ENCODE data around the gene ATP13A3.
"Not testable (repeated sequence)": the region's sequence is repeated elsewhere in the genome, so short reads cannot be mapped to it uniquely, and the experiment has no call there.

Gene ATP13A3

GRCh38 chr3:194483850-194484249, 3.0 kb downstream of the ATP13A3 start:
- Histone ChIP-seq H3K9ac (ENCODE audit: low read depth, low read length) (no peak overlapping the region), H3K36me3 (ENCODE audit: control insufficient read depth, insufficient read depth, low read length) (no peaks in the 10 kb centered on the region), H3K27me3 (ENCODE audit: control insufficient read depth, insufficient read depth, low read length) (peaks cover 5% of the 10 kb centered on the region), H3K9me3 (ENCODE audit: control insufficient read depth, insufficient read depth, low read length) (no peaks in the 10 kb centered on the region), H3K4me1 (ENCODE audit: control insufficient read depth, insufficient read depth, low read length) (peaks cover 3% of the 10 kb centered on the region), H3K4me3 (ENCODE audit: low read depth, low read length) (no peak overlapping the region)

GRCh38 chr3:194482830-194483229, 4.0 kb downstream of the ATP13A3 start:
- not testable (repeated sequence) for H3K36me3 ChIP-seq (ENCODE audit: control insufficient read depth, insufficient read depth, low read length); H3K9ac ChIP-seq (ENCODE audit: low read depth, low read length); H3K9me3 ChIP-seq (ENCODE audit: control insufficient read depth, insufficient read depth, low read length); H3K4me3 ChIP-seq (ENCODE audit: low read depth, low read length); H3K27me3 ChIP-seq (ENCODE audit: control insufficient read depth, insufficient read depth, low read length); H3K4me1 ChIP-seq (ENCODE audit: control insufficient read depth, insufficient read depth, low read length)

DNA sequence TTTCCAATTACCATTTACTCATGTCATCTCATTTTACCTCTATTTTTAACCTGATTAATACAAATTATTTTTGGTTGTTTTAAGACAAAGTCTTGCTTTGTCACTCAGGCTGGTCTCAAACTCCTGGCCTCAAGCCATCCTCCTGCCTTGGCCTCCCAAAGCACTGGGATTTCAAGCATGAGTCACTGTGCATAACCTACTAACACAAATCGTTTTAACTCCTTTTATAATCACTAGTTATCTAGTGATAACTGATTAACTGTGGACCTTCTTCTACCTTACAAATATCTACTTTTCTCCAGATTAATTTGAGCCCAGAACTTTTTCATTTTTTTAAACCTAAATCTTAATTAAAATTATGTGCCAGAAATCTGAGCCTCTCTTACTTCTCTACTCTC, 4.6 kb downstream of the ATP13A3 start:
- Histone ChIP-seq H3K27me3 (ENCODE audit: control insufficient read depth, insufficient read depth, low read length) (no peaks in the 10 kb centered on the region), H3K4me3 (ENCODE audit: low read depth, low read length) (no peak overlapping the region), H3K36me3 (ENCODE audit: control insufficient read depth, insufficient read depth, low read length) (no peaks in the 10 kb centered on the region), H3K9ac (ENCODE audit: low read depth, low read length) (no peak overlapping the region), H3K4me1 (ENCODE audit: control insufficient read depth, insufficient read depth, low read length) (peaks cover 3% of the 10 kb centered on the region), H3K9me3 (ENCODE audit: control insufficient read depth, insufficient read depth, low read length) (no peaks in the 10 kb centered on the region)

GRCh38 chr3:194481525-194482195, 5.1 kb downstream of the ATP13A3 start:
- peaks cover 3% of the 10 kb centered on the region for H3K4me1 ChIP-seq (ENCODE audit: control insufficient read depth, insufficient read depth, low read length)

DNA sequence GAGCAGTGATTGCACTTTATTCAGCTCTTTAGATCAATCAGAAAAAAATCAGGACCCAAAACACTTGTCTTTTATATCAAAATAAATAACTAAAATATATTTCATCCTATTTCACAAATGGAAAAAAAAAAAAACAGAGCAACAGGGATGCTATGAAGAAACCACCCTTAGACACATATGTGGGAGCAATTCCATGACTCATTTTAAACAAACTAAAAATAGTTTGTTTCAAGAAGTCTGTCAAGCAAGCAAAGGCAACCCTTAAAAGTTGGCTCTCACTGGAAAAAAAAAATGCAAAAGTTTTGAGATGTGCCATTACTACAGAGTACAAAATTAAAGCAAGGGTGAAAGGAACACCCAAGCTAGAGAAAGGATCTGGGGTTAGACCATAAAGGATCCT, 5.7 kb downstream of the ATP13A3 start:
- Histone ChIP-seq H3K4me3 (ENCODE audit: low read depth, low read length) (no peak overlapping the region), H3K27me3 (ENCODE audit: control insufficient read depth, insufficient read depth, low read length) (no peaks in the 10 kb centered on the region), H3K4me1 (ENCODE audit: control insufficient read depth, insufficient read depth, low read length) (peaks cover 3% of the 10 kb centered on the region), H3K9me3 (ENCODE audit: control insufficient read depth, insufficient read depth, low read length) (no peaks in the 10 kb centered on the region), H3K36me3 (ENCODE audit: control insufficient read depth, insufficient read depth, low read length) (no peaks in the 10 kb centered on the region), H3K9ac (ENCODE audit: low read depth, low read length) (no peak overlapping the region)

More at GRCh38 chr3:194481525-194482195, 5.1 kb downstream of the ATP13A3 start:
- Histone ChIP-seq H3K9ac (ENCODE audit: low read depth, low read length) (no peak overlapping the region), H3K4me3 (ENCODE audit: low read depth, low read length) (no peak overlapping the region), H3K9me3 (ENCODE audit: control insufficient read depth, insufficient read depth, low read length) (no peaks in the 10 kb centered on the region), H3K36me3 (ENCODE audit: control insufficient read depth, insufficient read depth, low read length) (no peaks in the 10 kb centered on the region), H3K27me3 (ENCODE audit: control insufficient read depth, insufficient read depth, low read length) (no peaks in the 10 kb centered on the region)

- no peaks in the 10 kb centered on the region for H3K9me3 ChIP-seq (ENCODE audit: control insufficient read depth, insufficient read depth, low read length)
- no peak overlapping the region for H3K4me3 ChIP-seq (ENCODE audit: low read depth, low read length)
These were observed 10.0 kb downstream of the ATP13A3 start for GRCh38 chr3:194476784-194477183.

GRCh38 chr3:194475978-194476377, 10.8 kb downstream of the ATP13A3 start:
- peaks cover 4% of the 10 kb centered on the region for H3K4me1 ChIP-seq (ENCODE audit: control insufficient read depth, insufficient read depth, low read length)
- H3K4me3 ChIP-seq (ENCODE audit: low read depth, low read length), result no peak overlapping the region
- H3K9me3 ChIP-seq (ENCODE audit: control insufficient read depth, insufficient read depth, low read length), result no peaks in the 10 kb centered on the region
- no peaks in the 10 kb centered on the region for H3K36me3 ChIP-seq (ENCODE audit: control insufficient read depth, insufficient read depth, low read length)
- H3K9ac ChIP-seq (ENCODE audit: low read depth, low read length), result no peak overlapping the region
- H3K27me3 ChIP-seq (ENCODE audit: control insufficient read depth, insufficient read depth, low read length), result no peaks in the 10 kb centered on the region

More at GRCh38 chr3:194476784-194477183, 10.0 kb downstream of the ATP13A3 start:
- Histone ChIP-seq H3K36me3 (ENCODE audit: control insufficient read depth, insufficient read depth, low read length) (no peaks in the 10 kb centered on the region), H3K27me3 (ENCODE audit: control insufficient read depth, insufficient read depth, low read length) (no peaks in the 10 kb centered on the region), H3K9ac (ENCODE audit: low read depth, low read length) (no peak overlapping the region), H3K4me1 (ENCODE audit: control insufficient read depth, insufficient read depth, low read length) (peaks cover 3% of the 10 kb centered on the region)

- Histone ChIP-seq H3K9me3 (ENCODE audit: control insufficient read depth, insufficient read depth, low read length) (no peaks in the 10 kb centered on the region), H3K36me3 (ENCODE audit: control insufficient read depth, insufficient read depth, low read length) (no peaks in the 10 kb centered on the region), H3K9ac (ENCODE audit: low read depth, low read length) (no peak overlapping the region), H3K4me3 (ENCODE audit: low read depth, low read length) (no peak overlapping the region), H3K27me3 (ENCODE audit: control insufficient read depth, insufficient read depth, low read length) (no peaks in the 10 kb centered on the region), H3K4me1 (ENCODE audit: control insufficient read depth, insufficient read depth, low read length) (peaks cover 4% of the 10 kb centered on the region)
These were observed 11.5 kb downstream of the ATP13A3 start for GRCh38 chr3:194475138-194475932.

GRCh38 chr3:194474675-194475074, 12.1 kb downstream of the ATP13A3 start:
- no peak overlapping the region for H3K4me3 ChIP-seq (ENCODE audit: low read depth, low read length)
- H3K27me3 ChIP-seq (ENCODE audit: control insufficient read depth, insufficient read depth, low read length), result no peaks in the 10 kb centered on the region
- H3K4me1 ChIP-seq (ENCODE audit: control insufficient read depth, insufficient read depth, low read length), result peaks cover 4% of the 10 kb centered on the region
- H3K36me3 ChIP-seq (ENCODE audit: control insufficient read depth, insufficient read depth, low read length), result no peaks in the 10 kb centered on the region
- H3K9me3 ChIP-seq (ENCODE audit: control insufficient read depth, insufficient read depth, low read length), result no peaks in the 10 kb centered on the region
- H3K9ac ChIP-seq (ENCODE audit: low read depth, low read length), result no peak overlapping the region

- H3K27me3 ChIP-seq (ENCODE audit: control insufficient read depth, insufficient read depth, low read length), result no peaks in the 10 kb centered on the region
- no peak overlapping the region for H3K9ac ChIP-seq (ENCODE audit: low read depth, low read length)
- H3K9me3 ChIP-seq (ENCODE audit: control insufficient read depth, insufficient read depth, low read length), result no peaks in the 10 kb centered on the region
- H3K4me3 ChIP-seq (ENCODE audit: low read depth, low read length), result no peak overlapping the region
- no peaks in the 10 kb centered on the region for H3K36me3 ChIP-seq (ENCODE audit: control insufficient read depth, insufficient read depth, low read length)
- H3K4me1 ChIP-seq (ENCODE audit: control insufficient read depth, insufficient read depth, low read length), result peaks cover 4% of the 10 kb centered on the region
These were observed 14.4 kb downstream of the ATP13A3 start for GRCh38 chr3:194472290-194472920.

GRCh38 chr3:194471863-194472262, 14.9 kb downstream of the ATP13A3 start:
- H3K4me1 ChIP-seq (ENCODE audit: control insufficient read depth, insufficient read depth, low read length), result peaks cover 4% of the 10 kb centered on the region
- no peaks in the 10 kb centered on the region for H3K27me3 ChIP-seq (ENCODE audit: control insufficient read depth, insufficient read depth, low read length)
- no peaks in the 10 kb centered on the region for H3K36me3 ChIP-seq (ENCODE audit: control insufficient read depth, insufficient read depth, low read length)
- no peaks in the 10 kb centered on the region for H3K9me3 ChIP-seq (ENCODE audit: control insufficient read depth, insufficient read depth, low read length)
- no peak overlapping the region for H3K9ac ChIP-seq (ENCODE audit: low read depth, low read length)
- no peak overlapping the region for H3K4me3 ChIP-seq (ENCODE audit: low read depth, low read length)

- H3K27me3 ChIP-seq (ENCODE audit: control insufficient read depth, insufficient read depth, low read length), result no peaks in the 10 kb centered on the region
- peaks cover 4% of the 10 kb centered on the region for H3K4me1 ChIP-seq (ENCODE audit: control insufficient read depth, insufficient read depth, low read length)
- no peak overlapping the region for H3K9ac ChIP-seq (ENCODE audit: low read depth, low read length)
- no peak overlapping the region for H3K4me3 ChIP-seq (ENCODE audit: low read depth, low read length)
- H3K9me3 ChIP-seq (ENCODE audit: control insufficient read depth, insufficient read depth, low read length), result no peaks in the 10 kb centered on the region
- H3K36me3 ChIP-seq (ENCODE audit: control insufficient read depth, insufficient read depth, low read length), result no peaks in the 10 kb centered on the region
These were observed 16.2 kb downstream of the ATP13A3 start for GRCh38 chr3:194470615-194471014.

Measured in iPS-15b (cell line).